AG09309 (cell line): ENCODE data around the gene IFI30.
"Not testable (repeated sequence)": the region's sequence is repeated elsewhere in the genome, so short reads cannot be mapped to it uniquely, and the experiment has no call there.

Experiments used
- DNase-seq: peaks from one replicate; pipeline ENCODE4 v3.0.0-alpha.2; 2010; ENCODE audit warnings: low read depth
- H3K4me3 ChIP-seq: 2 replicates; pipeline ENCODE4 v1.5.1; 2011; ENCODE audit warnings: mild to moderate bottlenecking, low read depth, low read length, moderate library complexity; ENCODE audit not compliant: control insufficient read depth
- TF ChIP-seq, protein P1 (sequence below): IDR thresholded peaks from 2 replicates; pipeline ENCODE4 v1.5.1; 2011; ENCODE audit warnings: mild to moderate bottlenecking, low read depth, low read length, inconsistent platforms; ENCODE audit not compliant: insufficient read depth, control insufficient read depth; ENCODE audit errors: missing control alignments

The IFI30 gene

GRCh38 chr19:18206018-18206417 lies 32.4 kb downstream of the IFI30 start:
- TF ChIP-seq, protein P1, sequence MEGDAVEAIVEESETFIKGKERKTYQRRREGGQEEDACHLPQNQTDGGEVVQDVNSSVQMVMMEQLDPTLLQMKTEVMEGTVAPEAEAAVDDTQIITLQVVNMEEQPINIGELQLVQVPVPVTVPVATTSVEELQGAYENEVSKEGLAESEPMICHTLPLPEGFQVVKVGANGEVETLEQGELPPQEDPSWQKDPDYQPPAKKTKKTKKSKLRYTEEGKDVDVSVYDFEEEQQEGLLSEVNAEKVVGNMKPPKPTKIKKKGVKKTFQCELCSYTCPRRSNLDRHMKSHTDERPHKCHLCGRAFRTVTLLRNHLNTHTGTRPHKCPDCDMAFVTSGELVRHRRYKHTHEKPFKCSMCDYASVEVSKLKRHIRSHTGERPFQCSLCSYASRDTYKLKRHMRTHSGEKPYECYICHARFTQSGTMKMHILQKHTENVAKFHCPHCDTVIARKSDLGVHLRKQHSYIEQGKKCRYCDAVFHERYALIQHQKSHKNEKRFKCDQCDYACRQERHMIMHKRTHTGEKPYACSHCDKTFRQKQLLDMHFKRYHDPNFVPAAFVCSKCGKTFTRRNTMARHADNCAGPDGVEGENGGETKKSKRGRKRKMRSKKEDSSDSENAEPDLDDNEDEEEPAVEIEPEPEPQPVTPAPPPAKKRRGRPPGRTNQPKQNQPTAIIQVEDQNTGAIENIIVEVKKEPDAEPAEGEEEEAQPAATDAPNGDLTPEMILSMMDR, result no peak
- H3K4me3 ChIP-seq, result no peak overlapping the region

DNA sequence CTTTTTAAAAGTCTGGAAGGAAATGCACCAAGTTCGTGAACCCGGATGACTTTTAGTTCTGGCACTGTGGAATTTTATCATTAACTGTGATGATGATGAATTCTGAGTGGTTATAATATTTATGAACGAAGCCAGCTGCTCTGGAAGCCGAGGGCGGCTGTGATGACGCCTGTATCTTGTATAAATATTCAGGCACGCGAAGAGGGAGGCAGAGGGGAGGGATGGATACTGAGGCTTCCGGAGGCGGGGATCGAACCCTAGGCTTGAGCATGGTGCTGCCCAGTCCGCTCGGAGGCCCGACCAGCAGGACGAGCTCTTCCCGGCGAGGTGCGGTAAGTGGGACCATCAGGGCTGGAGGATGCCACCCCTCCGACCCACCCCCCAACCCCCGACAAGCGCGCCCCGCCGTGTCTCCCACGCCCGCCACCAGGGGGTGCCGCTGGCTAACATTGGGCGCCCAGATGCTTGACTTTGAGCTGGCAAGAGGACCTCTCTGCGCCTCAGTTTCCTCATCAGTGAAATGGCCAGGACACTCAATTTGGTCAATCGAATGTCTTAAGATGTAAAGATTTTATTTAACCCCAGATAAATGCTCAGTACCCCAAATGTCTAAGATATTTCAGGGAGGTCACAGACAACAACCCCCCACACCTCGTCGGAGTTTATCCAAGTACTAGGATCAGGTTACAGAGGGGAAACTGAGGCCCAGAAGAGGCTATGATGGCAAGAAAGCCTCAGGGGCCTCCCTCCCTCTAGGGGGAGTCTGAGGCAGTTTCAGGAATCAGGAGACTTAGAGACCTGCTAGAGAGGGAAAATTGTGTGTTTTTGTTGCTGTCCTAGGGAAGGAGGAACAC lies 34.7 kb downstream of the IFI30 start:
- peak; percentile 64 for DNase-seq
- peak overlapping the region; percentile 26 for H3K4me3 ChIP-seq
- TF ChIP-seq, protein P1, result peak; percentile 61

More at GRCh38 chr19:18206018-18206417, 32.4 kb downstream of the IFI30 start:
- no peak for DNase-seq

GRCh38 chr19:18209912-18210311 lies 36.3 kb downstream of the IFI30 start:
- DNase-seq, H3K4me3 ChIP-seq: not testable (repeated sequence)

GRCh38 chr19:18211683-18212082 lies 38.1 kb downstream of the IFI30 start:
- no peak for DNase-seq

GRCh38 chr19:18214779-18215433 lies 41.3 kb downstream of the IFI30 start:
- TF ChIP-seq, protein P1, result no peak
- no peak for DNase-seq

More at GRCh38 chr19:18211683-18212082, 38.1 kb downstream of the IFI30 start:
- no peak overlapping the region for H3K4me3 ChIP-seq
- TF ChIP-seq, protein P1, result no peak

DNA sequence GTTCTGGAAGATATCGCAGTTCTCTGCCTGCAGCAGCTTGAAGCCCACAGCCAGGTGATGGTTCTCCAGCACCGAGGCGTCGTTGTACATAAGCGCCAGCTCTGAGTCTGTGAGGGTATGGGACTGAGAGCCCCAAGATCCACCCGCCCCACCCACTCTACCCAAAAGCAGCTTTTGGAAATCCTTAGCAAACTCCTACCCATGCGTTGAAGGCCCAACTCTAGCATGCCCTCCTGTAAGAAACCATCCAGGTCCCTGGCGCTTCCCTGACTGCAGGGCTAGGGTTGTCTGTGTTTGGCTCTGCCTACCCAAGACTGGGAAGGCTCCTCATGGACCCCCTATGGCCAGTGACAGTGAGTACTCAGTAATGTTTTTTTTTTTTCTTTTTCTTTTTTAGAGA lies 43.2 kb downstream of the IFI30 start:
- DNase-seq, result no peak
- TF ChIP-seq, protein P1, result no peak
- H3K4me3 ChIP-seq, result no peak overlapping the region

More at GRCh38 chr19:18214779-18215433, 41.3 kb downstream of the IFI30 start:
- no peak overlapping the region for H3K4me3 ChIP-seq

DNA sequence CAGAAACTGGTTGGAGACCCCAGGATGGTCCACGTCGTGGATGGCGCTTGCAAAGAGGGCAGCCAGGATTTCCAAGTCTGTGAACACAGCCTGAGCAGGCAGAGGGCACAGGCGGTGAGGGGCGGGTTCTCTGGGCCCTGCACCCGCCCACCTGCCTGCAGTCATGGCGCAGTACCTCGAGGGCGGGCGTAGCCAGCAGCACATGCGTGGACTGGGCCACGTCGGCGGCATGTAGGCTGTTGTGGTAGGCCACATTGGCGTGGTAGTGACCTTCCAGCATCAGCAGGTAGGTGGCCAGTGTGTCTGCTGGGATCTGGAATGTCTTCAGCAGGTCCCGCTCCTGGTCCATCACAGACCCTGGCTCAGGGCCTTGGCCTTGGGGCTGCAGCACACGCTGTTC lies 44.5 kb downstream of the IFI30 start:
- no peak for DNase-seq
- TF ChIP-seq, protein P1, result no peak
- H3K4me3 ChIP-seq, result no peak overlapping the region
